Memory B cell (primary cell): ENCODE data around the gene GNAT3.

ENCODE experiments used
- ATAC-seq: fragments of 150-1000 bp; cut with Tn5 transposase; 2 replicates; pipeline ENCODE4 v1.10.0; 2021; ENCODE audit warnings: low read depth, mild to moderate bottlenecking, moderate library complexity
- DNase-seq, 2 donors: peaks; one replicate each; pipeline ENCODE4 v3.0.0; 2022; ENCODE audit warnings: low spot score in 2 of 2
- H3K27ac Mint-ChIP-seq: one replicate; pipeline ENCODE4 v1.8.0; 2022; ENCODE audit warnings: mild to moderate bottlenecking, moderate library complexity, mixed read lengths
- H3K27me3 Mint-ChIP-seq: one replicate; pipeline ENCODE4 v1.8.0; 2022; ENCODE audit warnings: mixed read lengths
- H3K36me3 Mint-ChIP-seq: one replicate; pipeline ENCODE4 v1.8.0; 2022; ENCODE audit warnings: mild to moderate bottlenecking, mixed read lengths
- H3K4me1 Mint-ChIP-seq: one replicate; pipeline ENCODE4 v1.8.0; 2022; ENCODE audit warnings: mixed read lengths
- H3K4me3 Mint-ChIP-seq: one replicate; pipeline ENCODE4 v1.8.0; 2022; ENCODE audit warnings: mild to moderate bottlenecking, moderate library complexity, mixed read lengths
- H3K9me3 Mint-ChIP-seq: one replicate; pipeline ENCODE4 v1.8.0; 2022; ENCODE audit warnings: mixed read lengths

The GNAT3 gene

GRCh38 chr7:80464211-80464610 lies 47.7 kb downstream of the GNAT3 start:
- DNase-seq = no peak
- H3K27ac Mint-ChIP-seq = no peak overlapping the region
- H3K4me3 Mint-ChIP-seq = no peak overlapping the region
- ATAC-seq = no peak
- no peaks in the 10 kb centered on the region for H3K36me3 Mint-ChIP-seq
- no peaks in the 10 kb centered on the region for H3K27me3 Mint-ChIP-seq
- H3K4me1 Mint-ChIP-seq = no peaks in the 10 kb centered on the region
- peaks cover 1% of the 10 kb centered on the region for H3K9me3 Mint-ChIP-seq

GRCh38 chr7:80463272-80463920 lies 48.5 kb downstream of the GNAT3 start:
- no peak for ATAC-seq
- Mint-ChIP-seq H3K27me3 (no peaks in the 10 kb centered on the region), H3K4me1 (no peaks in the 10 kb centered on the region), H3K27ac (no peak overlapping the region), H3K4me3 (no peak overlapping the region), H3K9me3 (peaks cover 3% of the 10 kb centered on the region), H3K36me3 (no peaks in the 10 kb centered on the region)
- no peak for DNase-seq

GRCh38 chr7:80460857-80461256 lies 51.0 kb downstream of the GNAT3 start:
- no peaks in the 10 kb centered on the region for H3K36me3 Mint-ChIP-seq

GRCh38 chr7:80459776-80460510 lies 51.9 kb downstream of the GNAT3 start:
- Mint-ChIP-seq H3K9me3 (peaks cover 3% of the 10 kb centered on the region), H3K27ac (no peak overlapping the region), H3K4me1 (no peaks in the 10 kb centered on the region), H3K27me3 (no peaks in the 10 kb centered on the region), H3K4me3 (no peak overlapping the region), H3K36me3 (no peaks in the 10 kb centered on the region)
- no peak for ATAC-seq
- no peak for DNase-seq

More at GRCh38 chr7:80460857-80461256, 51.0 kb downstream of the GNAT3 start:
- ATAC-seq (no peak), DNase-seq (no peak)
- Mint-ChIP-seq H3K27me3 (no peaks in the 10 kb centered on the region), H3K27ac (no peak overlapping the region), H3K4me3 (no peak overlapping the region), H3K4me1 (no peaks in the 10 kb centered on the region), H3K9me3 (peaks cover 3% of the 10 kb centered on the region)

GRCh38 chr7:80458822-80459725 lies 52.8 kb downstream of the GNAT3 start:
- Mint-ChIP-seq H3K4me1 (no peaks in the 10 kb centered on the region), H3K27me3 (no peaks in the 10 kb centered on the region), H3K4me3 (no peak overlapping the region), H3K36me3 (no peaks in the 10 kb centered on the region), H3K27ac (no peak overlapping the region), H3K9me3 (peaks cover 2% of the 10 kb centered on the region)
- ATAC-seq = no peak
- DNase-seq = no peak

- no peak for DNase-seq
- H3K27me3 Mint-ChIP-seq = no peaks in the 10 kb centered on the region
- no peaks in the 10 kb centered on the region for H3K9me3 Mint-ChIP-seq
- no peak overlapping the region for H3K27ac Mint-ChIP-seq
- ATAC-seq = no peak
- H3K4me1 Mint-ChIP-seq = no peaks in the 10 kb centered on the region
- no peaks in the 10 kb centered on the region for H3K36me3 Mint-ChIP-seq
- no peak overlapping the region for H3K4me3 Mint-ChIP-seq
Observed at GRCh38 chr7:80453699-80454340, 58.0 kb downstream of the GNAT3 start.

- Mint-ChIP-seq H3K4me3 (no peak overlapping the region), H3K27me3 (no peaks in the 10 kb centered on the region), H3K27ac (no peak overlapping the region), H3K36me3 (no peaks in the 10 kb centered on the region), H3K4me1 (no peaks in the 10 kb centered on the region), H3K9me3 (no peaks in the 10 kb centered on the region)
- ATAC-seq (no peak), DNase-seq (no peak)
Observed at GRCh38 chr7:80450621-80451308, 61.1 kb downstream of the GNAT3 start.

GRCh38 chr7:80449836-80450235 lies 62.0 kb downstream of the GNAT3 start:
- Mint-ChIP-seq H3K27me3 (no peaks in the 10 kb centered on the region), H3K4me3 (no peak overlapping the region), H3K4me1 (no peaks in the 10 kb centered on the region), H3K9me3 (no peaks in the 10 kb centered on the region), H3K36me3 (no peaks in the 10 kb centered on the region), H3K27ac (no peak overlapping the region)
- no peak for ATAC-seq
- DNase-seq = no peak

- no peaks in the 10 kb centered on the region for H3K27me3 Mint-ChIP-seq
Observed at GRCh38 chr7:80445351-80445750, 66.5 kb downstream of the GNAT3 start.

GRCh38 chr7:80444811-80445210 lies 67.1 kb downstream of the GNAT3 start:
- Mint-ChIP-seq H3K36me3 (no peaks in the 10 kb centered on the region), H3K9me3 (peaks cover 5% of the 10 kb centered on the region), H3K4me3 (no peak overlapping the region), H3K27me3 (no peaks in the 10 kb centered on the region), H3K4me1 (no peaks in the 10 kb centered on the region), H3K27ac (no peak overlapping the region)
- DNase-seq = no peak
- ATAC-seq = no peak

More at GRCh38 chr7:80445351-80445750, 66.5 kb downstream of the GNAT3 start:
- ATAC-seq (no peak), DNase-seq (no peak)
- H3K9me3 Mint-ChIP-seq = peaks cover 5% of the 10 kb centered on the region
- no peaks in the 10 kb centered on the region for H3K36me3 Mint-ChIP-seq
- H3K4me1 Mint-ChIP-seq = no peaks in the 10 kb centered on the region
- H3K27ac Mint-ChIP-seq = no peak overlapping the region
- H3K4me3 Mint-ChIP-seq = no peak overlapping the region

- no peak for ATAC-seq
- H3K27ac Mint-ChIP-seq = no peak overlapping the region
- DNase-seq = no peak
- H3K4me1 Mint-ChIP-seq = no peaks in the 10 kb centered on the region
- no peaks in the 10 kb centered on the region for H3K36me3 Mint-ChIP-seq
- H3K27me3 Mint-ChIP-seq = no peaks in the 10 kb centered on the region
- H3K9me3 Mint-ChIP-seq = peaks cover 5% of the 10 kb centered on the region
- no peak overlapping the region for H3K4me3 Mint-ChIP-seq
Observed at GRCh38 chr7:80443325-80443724, 68.5 kb downstream of the GNAT3 start.

GRCh38 chr7:80440883-80441282 lies 71.0 kb downstream of the GNAT3 start:
- Mint-ChIP-seq H3K27ac (no peak overlapping the region), H3K4me3 (no peak overlapping the region), H3K9me3 (peaks cover 8% of the 10 kb centered on the region), H3K36me3 (no peaks in the 10 kb centered on the region), H3K27me3 (no peaks in the 10 kb centered on the region), H3K4me1 (no peaks in the 10 kb centered on the region)
- ATAC-seq = no peak
- DNase-seq = no peak
